B cell (primary cell): ENCODE measurements around the gene SFXN5. TPM values are rescaled to one million over a fixed set of nuclear protein-coding genes. Genes with fewer than 3 reads are reported as not detected.

Experiments used
- ATAC-seq: fragments of 200-7000 bp; cut with Tn5 transposase; one replicate; pipeline ENCODE4 v1.10.0; 2021; ENCODE audit warnings: low read depth, mild to moderate bottlenecking, moderate number of reproducible peaks, moderate library complexity
- CTCF ChIA-PET: fragments of 350-600 bp; sonication (Branson Sonifier 250); formaldehyde crosslinking; loops from one replicate; lab custom pipeline; 2021; ENCODE audit warnings: antibody characterized with exemption, inconsistent platforms; lab: Charles Lee
- POLR2A ChIA-PET: fragments of 350-600 bp; sonication (Branson Sonifier 250); formaldehyde crosslinking; loops from one replicate; lab custom pipeline; 2021; ENCODE audit warnings: antibody characterized with exemption; lab: Charles Lee
- DNase-seq: peaks from one replicate; pipeline ENCODE4 v3.0.0; 2013
- H2AFZ ChIP-seq: 2 replicates; pipeline ENCODE4 v1.6.1; 2012; ENCODE audit warnings: mild to moderate bottlenecking, low read depth, low read length; ENCODE audit not compliant: insufficient read depth, poor library complexity, severe bottlenecking
- H3K27ac ChIP-seq, 2 donors: 1 replicate in 1 of 2; 2 replicates in 1 of 2; pipeline ENCODE4 v1.5.1; 2012 to 2013; ENCODE audit warnings: low read length in 2 of 2, mild to moderate bottlenecking in 2 of 2, moderate library complexity in 1 of 2
- H3K27me3 ChIP-seq, 4 experiments: fragments of 200-600 bp in 1 of 4; sonication (generic) in 1 of 4; replicated peaks in 1 of 4; 1 replicate in 2 of 4; 2 replicates in 2 of 4; pipeline versions ENCODE4 v1.6.1 to v1.7.0; 2013 to 2016; ENCODE audit warnings: low read length in 3 of 4, mild to moderate bottlenecking in 2 of 4, mixed read lengths in 1 of 4, moderate library complexity in 1 of 4; ENCODE audit not compliant: insufficient read depth in 4 of 4, control insufficient read depth in 3 of 4; ENCODE audit errors: control extremely low read depth in 1 of 4
- H3K36me3 ChIP-seq, 2 experiments: replicated peaks in 1 of 2; 1 replicate in 1 of 2; 2 replicates in 1 of 2; pipeline versions ENCODE4 v1.6.1 to v1.7.1; 2013; ENCODE audit warnings: low read length in 1 of 2; ENCODE audit not compliant: insufficient read depth in 2 of 2, control insufficient read depth in 1 of 2; ENCODE audit errors: control extremely low read depth in 1 of 2, extremely low read depth in 1 of 2
- H3K4me1 ChIP-seq, 2 donors: fragments of 200-600 bp in 1 of 2; sonication (generic) in 1 of 2; 1 replicate in 1 of 2; 2 replicates in 1 of 2; pipeline versions ENCODE4 v1.5.1 to v1.6.1; 2013 to 2017; ENCODE audit warnings: low read length in 2 of 2; ENCODE audit not compliant: control insufficient read depth in 2 of 2, insufficient read depth in 2 of 2
- H3K4me2 ChIP-seq: replicated peaks from 2 replicates; pipeline ENCODE3; 2012; ENCODE audit warnings: mild to moderate bottlenecking, low read depth, low read length; ENCODE audit not compliant: poor library complexity, severe bottlenecking
- H3K4me3 ChIP-seq, 5 experiments: fragments of 200-600 bp in 1 of 5; sonication (generic) in 1 of 5; 1 replicate in 3 of 5; 2 replicates in 2 of 5; pipeline versions ENCODE4 v1.5.1 to v1.7.0; 2011 to 2016; ENCODE audit warnings: low read length in 4 of 5, mild to moderate bottlenecking in 4 of 5, low read depth in 2 of 5, control low read depth in 1 of 5, moderate library complexity in 1 of 5; ENCODE audit not compliant: insufficient read depth in 1 of 5; ENCODE audit errors: control extremely low read depth in 1 of 5, extremely low read depth in 1 of 5
- H3K79me2 ChIP-seq: fragments of 200-600 bp; sonication (generic); one replicate; pipeline ENCODE4 v1.6.0; 2016; ENCODE audit warnings: low read length; ENCODE audit not compliant: control insufficient read depth, insufficient read depth
- H3K9ac ChIP-seq: fragments of 200-600 bp; sonication (generic); 2 replicates; pipeline ENCODE4 v1.6.1; 2017; ENCODE audit warnings: mild to moderate bottlenecking, low read length, moderate library complexity
- H3K9me3 ChIP-seq, 3 donors: one replicate each; pipeline versions ENCODE4 v1.6.1 to v1.7.1; 2013; ENCODE audit warnings: low read length in 2 of 3; ENCODE audit not compliant: control insufficient read depth in 2 of 3, insufficient read depth in 1 of 3; ENCODE audit errors: control extremely low read depth in 1 of 3
- H4K20me1 ChIP-seq: 2 replicates; pipeline ENCODE4 v1.6.0; 2012; ENCODE audit warnings: mild to moderate bottlenecking, low read length; ENCODE audit not compliant: insufficient read depth, control insufficient read depth, poor library complexity, severe bottlenecking
- H3K27ac Mint-ChIP-seq: one replicate; pipeline ENCODE4 v1.8.0; 2021; ENCODE audit warnings: mixed read lengths
- H3K27me3 Mint-ChIP-seq: one replicate; pipeline ENCODE4 v1.8.0; 2021; ENCODE audit warnings: mixed read lengths
- H3K4me1 Mint-ChIP-seq: one replicate; pipeline ENCODE4 v1.8.0; 2021; ENCODE audit warnings: mixed read lengths
- H3K4me3 Mint-ChIP-seq: one replicate; pipeline ENCODE4 v1.8.0; 2021; ENCODE audit warnings: mixed read lengths
- H3K9me3 Mint-ChIP-seq: one replicate; pipeline ENCODE4 v1.8.0; 2022; ENCODE audit warnings: mixed read lengths; ENCODE audit not compliant: insufficient read depth
- EZH2 ChIP-seq: IDR thresholded peaks from 2 replicates; pipeline ENCODE4 v1.6.1; 2012; ENCODE audit warnings: borderline replicate concordance, low read depth, mild to moderate bottlenecking, moderate library complexity, low read length; ENCODE audit not compliant: insufficient read depth, poor library complexity, severe bottlenecking
- WGBS: methylation state at CpG from one replicate; pipeline ENCODE4 v1.1.5; 2013; ENCODE audit warnings: missing lambda C conversion rate; ENCODE audit not compliant: insufficient coverage; 5-methylcytosine and 5-hydroxymethylcytosine counted together
- intact Hi-C: fragments of 100-400 bp; cut with micrococcal nuclease; formaldehyde crosslinking; loops from one replicate; pipeline ENCODE4 v1.10.0; 2022
- polyA plus RNA-seq: library from polyadenylated mRNA; depleted of rRNA; stranded (reverse); fragments of >200 nt; gene quantifications from 2 replicates; pipeline ENCODE4 v1.2.3, GENCODE V29; 2012
- total RNA-seq, 2 donors: library from RNA; stranded (reverse); fragments of 120-200 nt in 1 of 2; gene quantifications; 1 replicate in 1 of 2; 2 replicates in 1 of 2; pipeline versions ENCODE4 v1.2.3 to v1.2.4, GENCODE V29; 2013 to 2022
- TF ChIP-seq, protein P1 (sequence below): fragments of 200-600 bp; IDR thresholded peaks from one replicate; pipeline ENCODE4 v1.8.0; 2022; ENCODE audit warnings: antibody characterized with exemption, mild to moderate bottlenecking

Gene SFXN5
- total and polyA plus RNA-seq, 2 donors (not counting 1 experiment from before 2014, with no cell fraction given), result 8.0 to 16.9 TPM

- peak; percentile 75 for DNase-seq
- CTCF ChIA-PET, result interaction anchor here (0.6 to 8.4 kb wide), 11 partner anchors 9 to 240 kb away, joined by 3 to 137 read pairs (median 3); partner anchors contain the start of genes CCT7 and PRADC1
- Histone ChIP-seq H3K9me3 (no peaks in the 10 kb centered on the region), H3K79me2 (no peaks in the 10 kb centered on the region), H3K4me1 (no peaks in the 10 kb centered on the region), H3K36me3 (no peaks in the 10 kb centered on the region), H3K4me2 (no peak overlapping the region), H3K27me3 (no peaks in the 10 kb centered on the region), H3K9ac (no peak overlapping the region), H4K20me1 (no peaks in the 10 kb centered on the region), H3K27ac (no peak overlapping the region), H2AFZ (no peak overlapping the region), H3K4me3 (no peak overlapping the region)
- Mint-ChIP-seq H3K9me3 (no peaks in the 10 kb centered on the region), H3K27ac (no peak overlapping the region), H3K27me3 (no peaks in the 10 kb centered on the region), H3K4me1 (no peaks in the 10 kb centered on the region), H3K4me3 (no peak overlapping the region)
- peak; percentile 63 for ATAC-seq
- POLR2A ChIA-PET, result no interaction called here
- intact Hi-C loops, result loop anchor here (1.0 to 2.0 kb wide), 3 partner anchors 77 to 219 kb away; partner anchors contain the start of gene SFXN5
- no peak for TF ChIP-seq EZH2
- TF ChIP-seq, protein P1, sequence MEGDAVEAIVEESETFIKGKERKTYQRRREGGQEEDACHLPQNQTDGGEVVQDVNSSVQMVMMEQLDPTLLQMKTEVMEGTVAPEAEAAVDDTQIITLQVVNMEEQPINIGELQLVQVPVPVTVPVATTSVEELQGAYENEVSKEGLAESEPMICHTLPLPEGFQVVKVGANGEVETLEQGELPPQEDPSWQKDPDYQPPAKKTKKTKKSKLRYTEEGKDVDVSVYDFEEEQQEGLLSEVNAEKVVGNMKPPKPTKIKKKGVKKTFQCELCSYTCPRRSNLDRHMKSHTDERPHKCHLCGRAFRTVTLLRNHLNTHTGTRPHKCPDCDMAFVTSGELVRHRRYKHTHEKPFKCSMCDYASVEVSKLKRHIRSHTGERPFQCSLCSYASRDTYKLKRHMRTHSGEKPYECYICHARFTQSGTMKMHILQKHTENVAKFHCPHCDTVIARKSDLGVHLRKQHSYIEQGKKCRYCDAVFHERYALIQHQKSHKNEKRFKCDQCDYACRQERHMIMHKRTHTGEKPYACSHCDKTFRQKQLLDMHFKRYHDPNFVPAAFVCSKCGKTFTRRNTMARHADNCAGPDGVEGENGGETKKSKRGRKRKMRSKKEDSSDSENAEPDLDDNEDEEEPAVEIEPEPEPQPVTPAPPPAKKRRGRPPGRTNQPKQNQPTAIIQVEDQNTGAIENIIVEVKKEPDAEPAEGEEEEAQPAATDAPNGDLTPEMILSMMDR, result peak; percentile 91
- WGBS, result 37% methylated on average over 2 of the region's 5 CpGs
Observed at GRCh38 chr2:72993147-72993932, 78.2 kb downstream of the SFXN5 start.

DNA sequence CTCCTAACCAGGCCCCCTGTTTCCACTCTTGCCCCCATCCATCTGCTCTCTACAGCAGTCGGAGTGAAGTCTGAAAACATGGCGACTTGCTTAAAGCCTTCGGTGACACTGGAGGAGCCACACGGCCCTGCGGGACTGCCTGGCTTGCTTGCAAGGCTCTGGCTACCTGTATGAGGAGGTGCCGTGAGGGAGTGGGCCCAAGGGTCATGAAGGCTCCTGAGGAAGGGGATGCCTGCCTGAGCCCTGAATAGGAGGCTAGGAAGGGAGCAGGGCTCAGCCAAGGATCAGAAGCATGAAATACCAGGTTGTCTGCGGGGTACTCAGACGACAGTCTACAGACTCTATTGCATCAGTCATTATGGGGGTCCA, 78.8 kb downstream of the SFXN5 start:
- no peak overlapping the region for H2AFZ ChIP-seq
- POLR2A ChIA-PET, result no interaction called here
- no peak overlapping the region for H3K27ac ChIP-seq

More for the DNA sequence above, 78.8 kb downstream of the SFXN5 start:
- H3K9me3 ChIP-seq, result no peaks in the 10 kb centered on the region
- H3K4me3 ChIP-seq, result no peak overlapping the region
- H3K27me3 Mint-ChIP-seq, result no peaks in the 10 kb centered on the region
- no peaks in the 10 kb centered on the region for H3K79me2 ChIP-seq
- no peak overlapping the region for H3K4me3 Mint-ChIP-seq
- CTCF ChIA-PET, result interaction anchor here (1.0 to 8.4 kb wide), 10 partner anchors 10 to 220 kb away, joined by 3 to 137 read pairs (median 6); no protein-coding TSS in a partner anchor
- no peak for DNase-seq
- no peaks in the 10 kb centered on the region for H3K4me1 ChIP-seq
- H3K4me2 ChIP-seq, result no peak overlapping the region
- no peak for ATAC-seq
- no peak overlapping the region for H3K27ac Mint-ChIP-seq
- no peaks in the 10 kb centered on the region for H3K9me3 Mint-ChIP-seq
- no peaks in the 10 kb centered on the region for H3K4me1 Mint-ChIP-seq
- TF ChIP-seq, protein P1, result no peak
- no peak for TF ChIP-seq EZH2
- peaks cover 0 to 2% of the 10 kb centered on the region in 2 experiments for H3K36me3 ChIP-seq
- 91% methylated on average over 8 of the region's 8 CpGs for WGBS
- no peak overlapping the region for H3K9ac ChIP-seq
- intact Hi-C loops, result loop anchor here (1.0 to 2.0 kb wide), 3 partner anchors 78 to 220 kb away; partner anchors contain the start of gene SFXN5
- H4K20me1 ChIP-seq, result no peaks in the 10 kb centered on the region
- no peaks in the 10 kb centered on the region for H3K27me3 ChIP-seq
